HTERT RPE-1 (cell line): Measurements from ENCODE around the gene CPNE5.

Source experiments
- in situ Hi-C: fragments of 300-500 bp; cut with MboI; formaldehyde crosslinking; loops from 4 replicates; pipeline ENCODE4 v1.14.3; 2020; ENCODE audit warnings: low sequenced_read_pairs

CPNE5 gene

GRCh38 chr6:36751091-36751490, 88.2 kb downstream of the CPNE5 start:
- in situ Hi-C loops, result no loop called here

DNA sequence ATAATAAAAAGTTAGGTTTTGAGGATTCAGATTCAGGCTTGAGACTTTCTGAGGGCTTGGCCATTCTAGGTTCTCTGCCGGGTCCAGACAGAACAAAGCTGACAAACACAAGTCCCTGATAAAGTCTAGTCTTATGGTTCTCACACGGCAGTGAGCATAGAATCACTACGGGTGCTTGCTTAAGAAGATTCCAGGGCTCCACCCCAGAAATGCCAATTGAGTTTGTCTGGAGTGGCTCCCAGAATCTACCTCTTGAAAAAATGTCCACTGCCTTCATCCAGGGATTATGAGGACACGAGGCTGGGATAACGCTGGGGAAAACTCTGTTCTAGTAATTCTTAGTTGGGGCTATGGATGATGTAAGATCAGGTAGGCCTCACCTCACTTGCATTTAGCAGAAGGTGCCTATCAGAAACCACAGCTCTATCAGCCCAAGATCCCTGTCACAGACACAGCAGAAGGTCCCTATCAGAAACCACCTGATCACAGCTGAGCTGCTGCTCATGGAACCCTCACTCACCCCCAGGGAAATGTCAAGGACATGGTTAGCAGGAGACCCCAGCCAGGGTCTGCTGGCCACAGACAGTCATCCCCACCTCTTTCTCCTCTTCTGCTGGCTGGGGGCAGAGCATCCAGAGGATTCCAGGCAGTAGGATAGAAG, 89.3 kb downstream of the CPNE5 start:
- in situ Hi-C loops, result no loop called here

GRCh38 chr6:36746251-36746650, 93.0 kb downstream of the CPNE5 start:
- in situ Hi-C loops, result no loop called here

- in situ Hi-C loops, result no loop called here
Observed at GRCh38 chr6:36745836-36746235, 93.4 kb downstream of the CPNE5 start.

GRCh38 chr6:36745283-36745682, 94.0 kb downstream of the CPNE5 start:
- in situ Hi-C loops, result no loop called here

- in situ Hi-C loops, result no loop called here
Observed at GRCh38 chr6:36744304-36744673, 95.0 kb downstream of the CPNE5 start.

DNA sequence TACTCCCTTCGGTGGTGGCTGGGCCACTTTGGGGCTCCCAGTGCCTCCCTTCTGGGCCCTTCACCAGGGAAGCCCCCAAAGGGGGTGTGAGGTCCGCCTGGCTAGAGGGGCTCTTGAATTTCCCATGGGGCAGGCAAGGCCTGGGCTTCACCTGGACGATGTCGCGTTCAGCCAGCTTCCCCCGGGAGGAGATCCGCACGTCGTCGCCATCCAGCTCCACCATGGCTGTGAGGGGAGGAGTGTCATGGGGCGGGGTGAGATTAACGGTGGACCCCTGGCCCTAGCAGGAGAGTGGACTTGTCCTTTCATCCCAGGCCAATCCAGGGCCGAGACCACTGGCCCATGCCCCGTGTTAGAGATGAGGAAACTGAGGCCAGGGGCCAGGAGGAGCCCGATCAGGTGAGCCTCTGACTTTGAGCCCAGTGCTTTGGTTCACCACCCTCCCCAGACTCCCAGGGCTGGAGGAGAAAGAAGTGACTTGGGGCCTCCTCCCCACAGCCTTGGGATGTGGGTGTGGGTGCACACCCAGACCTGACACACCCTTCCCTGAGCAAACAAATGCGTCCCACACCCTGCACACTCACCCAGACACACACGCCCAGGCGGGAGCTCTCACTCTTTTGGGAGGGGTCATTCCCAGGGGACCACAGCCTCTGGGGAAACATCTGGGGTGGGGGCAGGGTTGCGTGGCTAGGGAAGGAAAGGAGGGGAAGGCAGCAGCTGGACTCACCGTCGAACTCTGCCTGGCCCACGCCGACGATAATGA, 95.5 kb downstream of the CPNE5 start:
- in situ Hi-C loops, result no loop called here

DNA sequence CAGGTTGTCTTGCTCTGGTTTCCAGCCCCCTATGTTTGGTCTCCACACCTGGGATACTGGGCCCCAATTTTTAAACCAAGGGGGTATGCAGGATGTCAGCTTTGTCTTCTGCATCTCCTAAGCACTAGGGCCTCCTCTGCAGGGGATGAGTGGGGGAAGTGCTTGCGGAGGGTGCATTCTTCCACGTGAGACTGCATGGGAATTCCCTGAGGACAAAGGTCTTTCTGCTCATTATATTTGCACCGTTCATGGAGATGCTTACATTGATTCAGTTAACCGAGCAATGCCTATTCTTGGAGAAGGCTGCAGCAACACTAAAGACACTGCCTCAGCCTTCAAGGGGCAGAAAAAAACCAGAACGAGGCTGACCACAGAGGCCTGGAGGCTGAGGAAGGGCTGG, 96.2 kb downstream of the CPNE5 start:
- in situ Hi-C loops, result no loop called here

GRCh38 chr6:36742146-36742545, 97.1 kb downstream of the CPNE5 start:
- in situ Hi-C loops, result no loop called here

GRCh38 chr6:36740818-36741179, 98.4 kb downstream of the CPNE5 start:
- in situ Hi-C loops, result no loop called here

DNA sequence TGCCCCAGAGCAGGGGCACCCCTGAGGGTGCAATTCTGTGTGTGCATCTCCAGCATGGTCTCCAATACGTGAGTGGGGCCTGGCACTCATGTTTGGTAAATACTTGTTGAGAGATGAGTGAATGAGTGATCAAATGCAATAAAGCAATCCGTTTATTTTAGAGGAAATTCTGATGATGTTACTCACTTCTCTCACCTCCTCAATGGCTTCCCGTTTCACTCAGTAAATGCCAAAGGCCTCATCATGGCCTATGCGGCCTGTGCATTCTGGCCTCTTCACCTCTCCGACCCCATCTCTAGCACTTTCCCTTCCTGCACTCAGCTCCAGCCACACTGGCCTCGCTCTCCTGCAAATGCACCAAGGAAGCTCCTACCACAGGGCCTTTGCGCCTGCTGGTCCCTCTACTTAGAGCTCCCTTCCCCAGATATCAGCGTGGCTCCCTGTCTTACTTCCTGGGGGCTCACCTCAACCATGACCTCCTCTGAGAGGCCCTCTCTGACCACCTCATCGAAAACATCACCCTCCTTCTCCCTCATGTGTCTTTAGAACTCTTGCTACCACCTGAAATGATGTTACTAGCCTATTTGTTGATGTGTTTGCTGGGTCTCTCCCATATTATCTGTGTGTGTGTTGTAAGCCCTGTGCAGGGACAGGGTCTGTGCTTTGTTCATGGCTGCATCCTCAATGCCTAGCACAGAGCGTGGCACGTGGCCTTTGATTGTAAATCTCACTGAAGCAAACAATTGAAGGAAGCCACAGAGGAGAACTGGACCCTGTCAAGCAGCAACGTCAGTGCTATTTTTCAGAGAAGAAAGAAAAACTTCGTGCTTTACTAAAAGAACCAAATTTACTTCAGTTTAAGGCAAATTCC, 99.1 kb downstream of the CPNE5 start:
- in situ Hi-C loops, result no loop called here

- in situ Hi-C loops, result no loop called here
Observed at GRCh38 chr6:36738108-36738507, 101.1 kb downstream of the CPNE5 start.

GRCh38 chr6:36737043-36737785, 102.0 kb downstream of the CPNE5 start:
- in situ Hi-C loops, result no loop called here

GRCh38 chr6:36735110-36736071, 103.9 kb downstream of the CPNE5 start:
- in situ Hi-C loops, result no loop called here

DNA sequence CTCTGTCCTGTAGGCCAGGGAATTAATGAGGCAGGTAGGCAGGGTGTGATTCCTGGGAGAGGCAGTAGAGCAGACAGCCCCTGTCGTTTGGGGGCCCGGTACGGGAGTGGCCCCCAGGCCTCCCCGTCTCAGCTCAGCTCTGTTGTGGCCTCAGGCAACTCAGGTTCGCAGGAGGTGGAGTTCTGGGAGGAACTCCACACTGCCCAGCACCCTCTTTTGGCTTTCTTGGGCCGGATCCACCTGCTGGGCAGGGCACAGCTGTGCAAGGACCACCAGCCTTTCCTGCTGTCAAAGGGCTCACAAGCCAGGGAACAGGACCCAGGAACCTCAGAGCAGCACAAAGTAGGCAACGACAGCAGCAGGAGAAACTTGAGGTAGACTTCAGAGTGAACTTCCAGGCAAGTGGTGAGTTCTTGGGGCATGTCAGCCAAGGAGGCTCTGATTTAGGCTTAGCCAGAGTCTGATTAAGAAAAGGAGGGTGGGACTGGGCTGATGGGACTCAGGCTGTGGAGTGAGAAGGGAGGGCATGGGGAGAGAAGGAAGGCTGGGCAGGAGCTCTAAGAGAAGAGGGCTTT, 104.7 kb downstream of the CPNE5 start:
- in situ Hi-C loops, result no loop called here

DNA sequence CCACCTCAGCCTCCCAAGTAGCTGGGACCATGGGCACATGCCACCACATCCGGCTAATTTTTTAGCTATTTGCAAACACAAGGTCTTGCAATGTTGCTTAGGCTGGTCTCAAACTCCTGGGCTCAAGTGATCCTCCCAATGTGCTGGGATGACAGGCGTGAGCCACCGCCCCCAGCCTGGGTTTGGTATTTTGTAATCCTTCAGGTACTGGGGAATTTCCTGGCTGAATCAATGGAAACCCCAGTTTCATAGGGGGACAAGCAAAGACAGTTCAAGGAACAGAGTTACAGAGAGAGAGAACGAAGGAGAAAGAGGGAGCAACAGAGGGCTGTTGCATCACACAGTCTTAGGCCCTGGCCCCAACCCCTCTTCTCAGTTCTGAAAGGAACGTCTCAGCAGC, 105.9 kb downstream of the CPNE5 start:
- in situ Hi-C loops, result no loop called here

GRCh38 chr6:36731622-36732310, 107.5 kb downstream of the CPNE5 start:
- in situ Hi-C loops, result no loop called here

DNA sequence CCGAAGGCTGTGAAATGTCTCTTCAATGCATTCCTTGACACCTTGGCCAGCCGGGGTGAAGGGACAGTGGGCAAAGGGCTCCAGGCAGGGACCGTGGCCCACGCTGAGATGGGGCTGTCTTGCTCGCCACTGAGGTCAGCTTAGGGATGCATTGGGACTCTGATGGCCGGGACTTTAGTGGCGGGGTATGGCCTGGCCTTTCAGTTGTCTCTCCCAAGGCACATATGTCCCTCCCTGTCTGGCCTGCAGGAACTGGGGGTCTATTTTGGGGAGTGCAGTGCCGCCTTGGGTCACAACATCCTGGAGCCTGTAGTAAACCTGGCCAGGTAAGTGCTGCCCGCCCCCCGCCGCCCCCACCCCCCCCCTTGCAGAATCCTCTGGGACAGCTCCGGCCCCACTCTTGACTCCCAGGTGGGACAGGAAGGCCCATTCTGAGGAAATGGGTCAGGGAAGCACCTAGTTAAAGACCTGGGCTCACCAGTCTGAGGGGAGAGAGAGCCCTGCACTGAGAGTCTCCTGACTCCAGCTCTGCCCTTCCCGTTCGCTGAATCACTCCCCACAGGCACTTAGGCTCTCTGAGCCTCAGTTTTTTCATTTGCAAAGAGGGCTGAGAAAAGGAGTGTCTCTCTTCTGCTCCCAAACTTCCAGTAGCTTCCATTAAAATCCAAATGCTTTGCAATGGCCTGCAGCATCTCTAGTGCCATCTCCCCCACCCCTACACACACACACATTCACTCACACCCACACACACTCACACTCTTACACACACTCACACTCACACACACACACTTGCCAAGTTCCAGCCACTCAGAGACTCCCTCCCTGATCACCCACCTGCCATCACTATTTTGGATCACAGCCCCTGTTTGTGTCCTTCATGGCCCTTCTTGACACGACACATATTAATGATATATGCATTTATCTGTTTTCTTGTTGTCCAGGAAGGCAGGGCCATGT, 108.5 kb downstream of the CPNE5 start:
- in situ Hi-C loops, result no loop called here
